Thoracic aorta (tissue), 2 donors: ENCODE results near the gene C1orf94. TPM values are rescaled to one million over a fixed set of nuclear protein-coding genes. Genes with fewer than 3 reads are reported as not detected.

Source experiments
- ATAC-seq: fragments of 150-250 bp; one replicate; pipeline ENCODE4 v1.8.0; 2017; ENCODE audit warnings: low read depth; ENCODE audit not compliant: insufficient number of reproducible peaks, low FRiP score
- DNase-seq: peaks from one replicate; pipeline ENCODE4 v3.0.0-alpha.2; 2020; ENCODE audit warnings: low spot score
- H3K27ac ChIP-seq, 2 donors: fragments of 200-600 bp; sonication (generic); 1 replicate in 1 of 2; 2 replicates in 1 of 2; pipeline ENCODE4 v1.5.1; 2016; ENCODE audit warnings: mild to moderate bottlenecking in 2 of 2, moderate library complexity in 2 of 2
- H3K27me3 ChIP-seq: fragments of 200-600 bp; sonication (generic); replicated peaks from 2 replicates; pipeline ENCODE4 v1.6.0; 2016; ENCODE audit warnings: mild to moderate bottlenecking; ENCODE audit not compliant: insufficient read depth
- H3K36me3 ChIP-seq: fragments of 200-600 bp; sonication (generic); one replicate; pipeline ENCODE4 v1.5.1; 2016
- H3K4me1 ChIP-seq, 2 donors: fragments of 200-600 bp; sonication (generic); 1 replicate in 1 of 2; 2 replicates in 1 of 2; pipeline versions ENCODE4 v1.5.1 to v1.6.0; 2016; ENCODE audit warnings: low read depth in 2 of 2, mild to moderate bottlenecking in 1 of 2; ENCODE audit not compliant: control insufficient read depth in 1 of 2
- H3K4me3 ChIP-seq: fragments of 200-600 bp; sonication (generic); 2 replicates; pipeline ENCODE4 v1.5.1; 2016; ENCODE audit warnings: mild to moderate bottlenecking
- H3K9me3 ChIP-seq: fragments of 200-600 bp; sonication (generic); 2 replicates; pipeline ENCODE4 v1.5.1; 2016
- total RNA-seq, 2 donors: library from RNA; depleted of rRNA; stranded (reverse); fragments of >200 nt; gene quantifications; one replicate each; pipeline versions ENCODE4 v1.1.0 to v1.2.3, GENCODE V29; 2016
- TF ChIP-seq, protein P1 (sequence below): fragments of 200-600 bp; sonication (generic); IDR thresholded peaks from one replicate; pipeline ENCODE4 v1.5.1; 2019; ENCODE audit warnings: antibody characterized with exemption

The C1orf94 gene
- total RNA-seq, 2 donors from 2014 or later = not detected

DNA sequence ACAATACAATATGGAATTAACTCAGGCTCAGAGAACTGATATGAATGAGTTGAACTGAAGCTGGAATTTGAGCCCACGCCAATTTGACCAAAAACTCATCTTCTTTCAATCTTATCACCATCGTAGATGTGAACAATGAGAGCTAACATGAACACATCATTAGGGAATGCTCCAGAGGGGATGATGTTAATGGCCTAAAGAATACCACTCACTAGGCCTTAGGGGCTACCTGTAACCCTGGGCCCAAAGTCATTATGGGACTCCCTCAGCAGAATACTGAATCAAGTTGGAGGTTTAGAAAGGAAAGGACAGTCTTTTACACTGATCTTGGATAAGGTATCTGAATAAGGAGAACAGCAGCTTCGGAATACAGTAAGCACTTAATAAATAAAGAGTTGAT is 73.6 kb downstream of the C1orf94 start:
- Histone ChIP-seq H3K4me3 (no peak overlapping the region), H3K27me3 (no peaks in the 10 kb centered on the region), H3K27ac (no peak overlapping the region), H3K9me3 (no peaks in the 10 kb centered on the region), H3K36me3 (no peaks in the 10 kb centered on the region), H3K4me1 (no peaks in the 10 kb centered on the region)
- ATAC-seq (no peak), DNase-seq (no peak)
- TF ChIP-seq, protein P1, sequence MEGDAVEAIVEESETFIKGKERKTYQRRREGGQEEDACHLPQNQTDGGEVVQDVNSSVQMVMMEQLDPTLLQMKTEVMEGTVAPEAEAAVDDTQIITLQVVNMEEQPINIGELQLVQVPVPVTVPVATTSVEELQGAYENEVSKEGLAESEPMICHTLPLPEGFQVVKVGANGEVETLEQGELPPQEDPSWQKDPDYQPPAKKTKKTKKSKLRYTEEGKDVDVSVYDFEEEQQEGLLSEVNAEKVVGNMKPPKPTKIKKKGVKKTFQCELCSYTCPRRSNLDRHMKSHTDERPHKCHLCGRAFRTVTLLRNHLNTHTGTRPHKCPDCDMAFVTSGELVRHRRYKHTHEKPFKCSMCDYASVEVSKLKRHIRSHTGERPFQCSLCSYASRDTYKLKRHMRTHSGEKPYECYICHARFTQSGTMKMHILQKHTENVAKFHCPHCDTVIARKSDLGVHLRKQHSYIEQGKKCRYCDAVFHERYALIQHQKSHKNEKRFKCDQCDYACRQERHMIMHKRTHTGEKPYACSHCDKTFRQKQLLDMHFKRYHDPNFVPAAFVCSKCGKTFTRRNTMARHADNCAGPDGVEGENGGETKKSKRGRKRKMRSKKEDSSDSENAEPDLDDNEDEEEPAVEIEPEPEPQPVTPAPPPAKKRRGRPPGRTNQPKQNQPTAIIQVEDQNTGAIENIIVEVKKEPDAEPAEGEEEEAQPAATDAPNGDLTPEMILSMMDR = no peak

DNA sequence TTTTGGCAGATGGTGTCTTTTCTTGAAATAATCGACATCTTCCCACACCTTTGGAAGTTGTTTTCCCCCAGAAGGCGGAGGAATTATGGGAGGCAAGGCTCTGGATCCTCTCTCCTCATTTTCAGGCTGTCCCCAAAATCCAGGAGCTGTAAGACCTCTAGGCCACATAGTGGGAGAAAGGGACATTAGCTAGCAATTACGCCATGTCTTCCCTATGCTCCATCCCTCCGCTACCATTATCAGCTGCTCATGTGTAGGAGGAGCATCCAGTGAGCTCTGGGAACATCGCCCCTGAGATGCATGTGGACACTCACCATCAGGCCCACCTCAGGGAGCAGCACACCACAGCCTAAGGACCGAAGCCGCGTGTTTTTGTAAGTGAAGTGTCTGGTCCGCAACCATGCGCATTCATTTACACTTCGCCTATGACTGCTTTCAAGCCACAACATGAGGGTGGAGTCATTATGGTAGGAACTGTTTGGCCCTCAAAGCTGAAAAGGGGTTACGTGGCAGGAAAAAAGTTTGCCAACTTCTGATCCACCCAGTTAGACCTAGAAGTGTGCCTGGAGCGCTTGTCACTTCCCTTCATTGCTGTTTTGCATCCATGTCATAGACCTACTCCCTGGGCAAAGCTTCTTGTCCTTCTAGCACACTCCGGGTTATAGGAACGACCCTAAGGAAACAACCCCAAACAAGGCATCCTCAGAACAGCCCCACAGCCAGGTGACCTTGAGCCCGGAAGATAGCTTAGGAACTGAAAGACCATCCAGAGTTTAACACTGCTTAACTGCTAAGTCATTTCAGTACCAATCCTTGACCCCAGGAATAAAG is 85.5 kb downstream of the C1orf94 start:
- no peak overlapping the region for H3K27ac ChIP-seq
- no peak overlapping the region for H3K4me3 ChIP-seq
- no peaks in the 10 kb centered on the region for H3K27me3 ChIP-seq
- H3K9me3 ChIP-seq = no peaks in the 10 kb centered on the region
- no peaks in the 10 kb centered on the region for H3K4me1 ChIP-seq
- DNase-seq (no peak), ATAC-seq (no peak)
- H3K36me3 ChIP-seq = no peaks in the 10 kb centered on the region
- TF ChIP-seq, protein P1 = no peak

DNA sequence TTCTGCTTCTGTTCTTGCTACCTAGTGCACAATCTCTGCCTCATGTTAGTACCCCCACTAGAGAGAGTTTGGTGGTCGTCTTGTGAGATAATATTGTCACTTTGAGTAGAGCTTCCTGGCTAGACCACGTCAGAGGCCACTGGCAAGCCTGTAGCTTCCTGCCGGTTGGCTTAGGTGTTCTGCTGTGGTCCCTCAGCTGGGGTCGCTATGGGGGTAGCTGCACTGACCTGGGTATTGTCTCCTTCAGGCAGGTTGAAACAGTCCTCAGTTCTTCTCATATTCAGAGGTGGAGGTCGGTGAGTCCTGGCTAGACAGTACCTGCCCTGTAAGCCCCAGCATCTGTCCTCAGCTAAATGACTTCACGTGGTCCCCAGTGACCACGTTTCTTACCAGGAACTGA is 86.2 kb downstream of the C1orf94 start:
- ATAC-seq (no peak), DNase-seq (no peak)
- no peaks in the 10 kb centered on the region for H3K27me3 ChIP-seq
- no peaks in the 10 kb centered on the region for H3K36me3 ChIP-seq
- no peak overlapping the region for H3K4me3 ChIP-seq
- no peaks in the 10 kb centered on the region for H3K4me1 ChIP-seq
- H3K9me3 ChIP-seq = no peaks in the 10 kb centered on the region
- TF ChIP-seq, protein P1 = no peak
- no peak overlapping the region for H3K27ac ChIP-seq

DNA sequence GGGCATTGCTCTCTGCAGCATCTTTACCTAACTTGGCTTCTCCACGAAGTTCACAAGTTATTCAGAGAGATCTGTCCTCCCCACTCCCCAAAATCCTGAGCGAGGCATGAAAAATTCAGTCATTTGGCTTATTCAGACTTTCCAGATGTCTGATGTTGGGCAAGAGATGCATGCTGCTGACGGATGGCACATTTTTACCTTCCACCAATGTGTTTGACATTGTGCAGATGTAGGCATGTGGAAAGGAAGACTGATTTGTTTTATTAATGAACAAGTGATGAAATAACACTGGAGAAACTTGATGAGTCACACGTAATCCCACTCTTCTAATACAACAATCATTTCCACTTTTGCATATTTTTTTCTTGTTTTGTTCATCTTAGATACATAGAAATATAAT is 86.7 kb downstream of the C1orf94 start:
- Histone ChIP-seq H3K4me3 (no peak overlapping the region), H3K36me3 (no peaks in the 10 kb centered on the region), H3K27me3 (no peaks in the 10 kb centered on the region), H3K4me1 (no peaks in the 10 kb centered on the region), H3K9me3 (no peaks in the 10 kb centered on the region), H3K27ac (no peak overlapping the region)
- DNase-seq = no peak
- TF ChIP-seq, protein P1 = no peak
- no peak for ATAC-seq

DNA sequence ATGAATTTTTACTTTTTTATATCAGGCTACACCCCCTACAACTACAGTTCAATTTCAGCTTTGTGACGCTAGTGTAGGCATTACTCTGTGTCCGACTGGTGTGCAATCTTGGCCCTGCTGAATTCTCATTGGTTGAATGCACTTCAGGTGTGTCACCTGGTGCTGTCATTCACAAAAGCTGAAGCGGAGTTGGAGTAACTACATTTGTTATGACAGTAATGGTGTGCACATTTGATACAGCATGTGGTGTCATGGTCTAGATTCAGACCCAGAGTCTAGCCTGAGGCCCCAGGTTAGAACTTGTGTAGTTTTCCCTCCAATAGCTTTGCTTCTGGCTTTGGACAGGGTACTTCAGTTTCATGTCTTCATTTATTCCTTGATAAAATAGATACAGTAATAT is 88.7 kb downstream of the C1orf94 start:
- H3K4me3 ChIP-seq = no peak overlapping the region
- no peaks in the 10 kb centered on the region for H3K36me3 ChIP-seq
- DNase-seq (no peak), ATAC-seq (no peak)
- TF ChIP-seq, protein P1 = no peak
- H3K4me1 ChIP-seq = no peaks in the 10 kb centered on the region
- no peaks in the 10 kb centered on the region for H3K9me3 ChIP-seq
- H3K27ac ChIP-seq = no peak overlapping the region
- no peaks in the 10 kb centered on the region for H3K27me3 ChIP-seq
